ENCODE data around the gene KCNK15. TPM values are rescaled to one million over a fixed set of nuclear protein-coding genes. Genes with fewer than 3 reads are reported as not detected.

KCNK15 gene
- total RNA-seq, 1 donor from 2014 or later: 0.09 TPM

DNA sequence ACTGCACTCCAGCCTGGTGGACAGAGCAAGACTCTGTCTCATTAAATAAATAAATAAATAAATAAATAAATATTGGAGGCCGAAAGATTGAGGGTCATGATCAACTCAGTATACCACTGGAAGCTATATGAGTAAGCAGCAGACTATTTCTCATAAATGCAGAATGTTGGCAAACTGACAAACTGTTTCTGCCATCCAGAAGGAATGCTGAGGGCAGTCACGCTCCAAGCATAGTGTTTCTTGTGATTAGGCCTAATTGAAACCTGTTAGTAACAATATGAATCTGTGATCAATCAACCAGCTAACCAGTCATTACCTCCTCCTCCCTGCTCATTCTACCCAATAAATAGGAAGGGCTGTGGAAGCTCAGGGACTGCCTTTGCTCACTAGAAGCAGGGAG is 15.2 kb upstream of the KCNK15 start:
- Mint-ChIP-seq H3K9me3 (no peaks in the 10 kb centered on the region), H3K4me3 (no peak overlapping the region), H3K4me1 (no peaks in the 10 kb centered on the region), H3K27me3 (no peaks in the 10 kb centered on the region), H3K27ac (no peak overlapping the region), H3K36me3 (ENCODE audit: low read depth) (no peaks in the 10 kb centered on the region)
- intact Hi-C loops (cut with micrococcal nuclease): loop anchor here (5.0 kb wide), 2 partner anchors 113 to 208 kb away; partner anchors contain the start of gene SERINC3
- no peak for ATAC-seq (ENCODE audit: low read depth)
- POLR2A ChIA-PET: no interaction called here
- no peak for DNase-seq
- TF ChIP-seq, protein P1, sequence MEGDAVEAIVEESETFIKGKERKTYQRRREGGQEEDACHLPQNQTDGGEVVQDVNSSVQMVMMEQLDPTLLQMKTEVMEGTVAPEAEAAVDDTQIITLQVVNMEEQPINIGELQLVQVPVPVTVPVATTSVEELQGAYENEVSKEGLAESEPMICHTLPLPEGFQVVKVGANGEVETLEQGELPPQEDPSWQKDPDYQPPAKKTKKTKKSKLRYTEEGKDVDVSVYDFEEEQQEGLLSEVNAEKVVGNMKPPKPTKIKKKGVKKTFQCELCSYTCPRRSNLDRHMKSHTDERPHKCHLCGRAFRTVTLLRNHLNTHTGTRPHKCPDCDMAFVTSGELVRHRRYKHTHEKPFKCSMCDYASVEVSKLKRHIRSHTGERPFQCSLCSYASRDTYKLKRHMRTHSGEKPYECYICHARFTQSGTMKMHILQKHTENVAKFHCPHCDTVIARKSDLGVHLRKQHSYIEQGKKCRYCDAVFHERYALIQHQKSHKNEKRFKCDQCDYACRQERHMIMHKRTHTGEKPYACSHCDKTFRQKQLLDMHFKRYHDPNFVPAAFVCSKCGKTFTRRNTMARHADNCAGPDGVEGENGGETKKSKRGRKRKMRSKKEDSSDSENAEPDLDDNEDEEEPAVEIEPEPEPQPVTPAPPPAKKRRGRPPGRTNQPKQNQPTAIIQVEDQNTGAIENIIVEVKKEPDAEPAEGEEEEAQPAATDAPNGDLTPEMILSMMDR (IDR thresholded peaks at IDR 0.05): no peak
- CTCF ChIA-PET: interaction anchor here (0.9 kb wide), 1 partner anchor 17 kb away, joined by 4 read pairs; no protein-coding TSS in a partner anchor

- intact Hi-C loops (cut with micrococcal nuclease): loop anchor here (5.0 kb wide), 2 partner anchors 114 to 209 kb away; partner anchors contain the start of gene SERINC3
- Mint-ChIP-seq H3K9me3 (peaks cover 2% of the 10 kb centered on the region), H3K27me3 (no peaks in the 10 kb centered on the region), H3K27ac (no peak overlapping the region), H3K4me1 (peaks cover 6% of the 10 kb centered on the region), H3K36me3 (ENCODE audit: low read depth) (no peaks in the 10 kb centered on the region), H3K4me3 (no peak overlapping the region)
- ChIA-PET CTCF (interaction anchor here (1.6 to 2.0 kb wide), 4 partner anchors 47 to 347 kb away, joined by 4 to 11 read pairs (median 6); no protein-coding TSS in a partner anchor), POLR2A (no interaction called here)
- TF ChIP-seq, protein P1 (IDR thresholded peaks at IDR 0.05): no peak
- no peak for DNase-seq
- no peak for ATAC-seq (ENCODE audit: low read depth)
Observed at GRCh38 chr20:44731657-44732056, 14.0 kb upstream of the KCNK15 start.

GRCh38 chr20:44732327-44732726 is 13.3 kb upstream of the KCNK15 start:
- H3K27me3 Mint-ChIP-seq: no peaks in the 10 kb centered on the region
- H3K27ac Mint-ChIP-seq: no peak overlapping the region
- peaks cover 8% of the 10 kb centered on the region for H3K4me1 Mint-ChIP-seq
- ChIA-PET CTCF (interaction anchor here (0.5 to 2.0 kb wide), 7 partner anchors 47 to 515 kb away, joined by 3 to 11 read pairs (median 5); no protein-coding TSS in a partner anchor), POLR2A (no interaction called here)
- no peak overlapping the region for H3K4me3 Mint-ChIP-seq
- intact Hi-C loops (cut with micrococcal nuclease): loop anchor here (5.0 kb wide), 2 partner anchors 115 to 210 kb away; partner anchors contain the start of gene SERINC3
- DNase-seq (no peak), ATAC-seq (ENCODE audit: low read depth) (no peak)
- H3K36me3 Mint-ChIP-seq (ENCODE audit: low read depth): no peaks in the 10 kb centered on the region
- TF ChIP-seq, protein P1 (IDR thresholded peaks at IDR 0.05): no peak
- H3K9me3 Mint-ChIP-seq: peaks cover 2% of the 10 kb centered on the region

DNA sequence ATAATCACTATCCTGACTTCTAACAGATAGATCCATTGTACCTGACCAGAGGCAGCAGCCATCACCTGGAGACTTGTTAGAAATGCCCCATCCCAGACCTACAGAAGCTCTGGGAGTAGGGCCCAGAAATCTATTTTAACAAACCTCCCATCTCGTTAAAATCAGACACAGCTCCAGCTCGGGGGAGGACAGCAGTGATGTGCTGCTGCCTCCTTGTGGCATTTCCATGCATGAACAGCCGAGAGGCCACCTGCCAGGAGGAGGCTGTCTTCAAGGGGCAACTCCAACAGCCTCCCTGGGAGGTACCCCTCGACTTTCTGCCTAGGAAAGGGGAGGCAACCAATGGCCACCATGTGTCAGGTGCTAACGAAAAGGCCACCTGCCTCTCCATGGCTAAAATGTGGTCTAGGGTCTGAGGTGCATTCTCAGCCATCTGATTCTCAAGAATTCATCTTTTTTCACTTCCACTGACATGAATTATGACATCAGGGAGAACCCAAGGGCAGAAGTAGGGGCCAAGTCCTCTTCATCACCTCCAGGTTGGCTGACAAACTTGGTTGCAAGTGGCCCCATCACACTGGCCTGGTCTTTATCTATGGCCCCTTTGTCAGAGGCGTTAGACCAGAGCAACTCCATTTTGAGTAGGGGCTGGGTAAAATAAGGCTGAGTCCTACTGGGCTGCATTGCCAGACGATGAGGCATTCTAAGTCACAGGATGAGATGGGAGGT is 12.2 kb upstream of the KCNK15 start:
- intact Hi-C loops (cut with micrococcal nuclease): loop anchor here (1.0 to 5.0 kb wide), 8 partner anchors 48 to 516 kb away; partner anchors contain the start of genes FITM2 and SERINC3
- ATAC-seq (ENCODE audit: low read depth): peak; percentile 74
- TF ChIP-seq, protein P1 (IDR thresholded peaks at IDR 0.05): no peak
- Mint-ChIP-seq H3K9me3 (peaks cover 2% of the 10 kb centered on the region), H3K27ac (no peak overlapping the region), H3K4me3 (no peak overlapping the region), H3K27me3 (no peaks in the 10 kb centered on the region), H3K4me1 (peaks cover 8% of the 10 kb centered on the region), H3K36me3 (ENCODE audit: low read depth) (no peaks in the 10 kb centered on the region)
- peak; percentile 27 for DNase-seq
- ChIA-PET CTCF (interaction anchor here (1.0 to 2.0 kb wide), 7 partner anchors 48 to 516 kb away, joined by 3 to 11 read pairs (median 5); no protein-coding TSS in a partner anchor), POLR2A (no interaction called here)

GRCh38 chr20:44734938-44735337 is 10.7 kb upstream of the KCNK15 start:
- TF ChIP-seq, protein P1 (IDR thresholded peaks at IDR 0.05): no peak
- H3K9me3 Mint-ChIP-seq: peaks cover 5% of the 10 kb centered on the region
- no peak for DNase-seq
- ChIA-PET POLR2A (no interaction called here), CTCF (no interaction called here)
- H3K4me3 Mint-ChIP-seq: no peak overlapping the region
- H3K36me3 Mint-ChIP-seq (ENCODE audit: low read depth): no peaks in the 10 kb centered on the region
- intact Hi-C loops (cut with micrococcal nuclease): loop anchor here (5.0 kb wide), 2 partner anchors 118 to 213 kb away; partner anchors contain the start of gene SERINC3
- no peak overlapping the region for H3K27ac Mint-ChIP-seq
- no peaks in the 10 kb centered on the region for H3K27me3 Mint-ChIP-seq
- ATAC-seq (ENCODE audit: low read depth): no peak
- peaks cover 8% of the 10 kb centered on the region for H3K4me1 Mint-ChIP-seq
